ENCODE measurements around the gene NRP2.

Gene NRP2, protein sequence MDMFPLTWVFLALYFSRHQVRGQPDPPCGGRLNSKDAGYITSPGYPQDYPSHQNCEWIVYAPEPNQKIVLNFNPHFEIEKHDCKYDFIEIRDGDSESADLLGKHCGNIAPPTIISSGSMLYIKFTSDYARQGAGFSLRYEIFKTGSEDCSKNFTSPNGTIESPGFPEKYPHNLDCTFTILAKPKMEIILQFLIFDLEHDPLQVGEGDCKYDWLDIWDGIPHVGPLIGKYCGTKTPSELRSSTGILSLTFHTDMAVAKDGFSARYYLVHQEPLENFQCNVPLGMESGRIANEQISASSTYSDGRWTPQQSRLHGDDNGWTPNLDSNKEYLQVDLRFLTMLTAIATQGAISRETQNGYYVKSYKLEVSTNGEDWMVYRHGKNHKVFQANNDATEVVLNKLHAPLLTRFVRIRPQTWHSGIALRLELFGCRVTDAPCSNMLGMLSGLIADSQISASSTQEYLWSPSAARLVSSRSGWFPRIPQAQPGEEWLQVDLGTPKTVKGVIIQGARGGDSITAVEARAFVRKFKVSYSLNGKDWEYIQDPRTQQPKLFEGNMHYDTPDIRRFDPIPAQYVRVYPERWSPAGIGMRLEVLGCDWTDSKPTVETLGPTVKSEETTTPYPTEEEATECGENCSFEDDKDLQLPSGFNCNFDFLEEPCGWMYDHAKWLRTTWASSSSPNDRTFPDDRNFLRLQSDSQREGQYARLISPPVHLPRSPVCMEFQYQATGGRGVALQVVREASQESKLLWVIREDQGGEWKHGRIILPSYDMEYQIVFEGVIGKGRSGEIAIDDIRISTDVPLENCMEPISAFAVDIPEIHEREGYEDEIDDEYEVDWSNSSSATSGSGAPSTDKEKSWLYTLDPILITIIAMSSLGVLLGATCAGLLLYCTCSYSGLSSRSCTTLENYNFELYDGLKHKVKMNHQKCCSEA

GRCh38 chr2:205682239-205682970 lies at the start of gene NRP2:
Gene NRP2, plus strand, starts transcription at chr2:205682501. Its CDS starts 790 bp downstream, at chr2:205683291.
- no peak for DNase-seq (ENCODE audit: low read depth in 2 of 2)

GRCh38 chr2:205633994-205634393 lies 48.3 kb upstream of the NRP2 start:
- no peak for DNase-seq (ENCODE audit: low read depth in 2 of 2)

GRCh38 chr2:205636549-205637319 lies 45.6 kb upstream of the NRP2 start:
- DNase-seq (ENCODE audit: low read depth in 2 of 2): no peak

- DNase-seq (ENCODE audit: low read depth in 2 of 2): no peak
These were observed 45.0 kb upstream of the NRP2 start for GRCh38 chr2:205637320-205637602.

GRCh38 chr2:205637779-205638503 lies 44.4 kb upstream of the NRP2 start:
- DNase-seq (ENCODE audit: low read depth in 2 of 2): no peak

DNA sequence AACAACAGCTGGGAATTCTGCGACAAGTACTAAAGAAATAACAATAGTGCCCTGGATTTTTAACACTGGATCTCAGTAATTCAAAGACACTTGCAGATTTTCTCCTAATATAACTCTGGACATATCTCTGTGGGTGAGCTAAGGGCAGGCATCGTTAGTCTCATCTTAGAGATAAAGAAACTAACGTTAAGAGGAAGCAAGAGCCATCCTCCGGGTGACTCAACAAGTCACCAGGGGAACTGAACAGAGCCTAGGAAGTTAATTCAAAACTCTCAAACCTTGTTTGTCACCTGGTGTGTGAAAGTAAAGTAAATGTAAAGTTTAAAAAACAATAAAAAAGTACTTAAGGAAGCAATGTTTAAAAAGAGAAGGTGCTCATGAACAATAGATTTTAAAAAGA lies 41.6 kb upstream of the NRP2 start:
- DNase-seq (ENCODE audit: low read depth in 2 of 2): no peak

DNA sequence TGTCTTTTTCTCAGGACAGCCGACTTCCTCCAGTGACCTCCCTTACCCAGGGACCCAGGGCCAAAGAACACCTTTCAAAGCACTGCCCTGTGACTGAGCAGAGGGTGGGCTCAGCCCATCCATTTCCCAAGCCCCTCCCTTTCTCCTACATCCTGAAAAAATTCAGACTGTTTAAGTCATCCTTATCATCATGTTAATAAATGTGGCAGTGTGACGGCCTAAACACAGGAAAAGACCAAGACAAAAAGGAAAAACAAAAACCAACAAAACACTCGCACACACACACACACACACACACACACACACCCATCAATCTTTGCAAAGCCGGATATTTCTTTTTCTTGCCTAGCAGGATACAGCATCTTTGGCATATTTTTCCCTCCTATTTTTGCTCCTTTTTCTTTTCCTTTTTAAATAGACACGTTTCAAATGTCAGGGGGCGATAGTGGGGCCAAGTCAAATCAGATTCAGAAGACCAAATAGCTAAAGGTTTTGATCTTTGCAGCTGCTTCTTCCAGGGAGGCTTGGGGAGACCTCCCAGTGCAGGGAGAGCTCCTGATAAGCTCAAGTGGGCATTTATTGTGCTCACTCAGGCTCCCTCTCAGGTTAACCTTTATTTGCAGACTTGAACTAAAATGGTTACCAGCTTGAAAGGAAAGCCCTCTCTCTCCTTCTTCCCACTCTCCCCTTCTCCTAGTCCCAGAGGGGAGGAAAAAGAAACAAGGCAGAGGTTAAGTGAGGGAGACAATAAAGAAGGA lies 39.5 kb upstream of the NRP2 start:
- DNase-seq (ENCODE audit: low read depth in 2 of 2): no peak

DNA sequence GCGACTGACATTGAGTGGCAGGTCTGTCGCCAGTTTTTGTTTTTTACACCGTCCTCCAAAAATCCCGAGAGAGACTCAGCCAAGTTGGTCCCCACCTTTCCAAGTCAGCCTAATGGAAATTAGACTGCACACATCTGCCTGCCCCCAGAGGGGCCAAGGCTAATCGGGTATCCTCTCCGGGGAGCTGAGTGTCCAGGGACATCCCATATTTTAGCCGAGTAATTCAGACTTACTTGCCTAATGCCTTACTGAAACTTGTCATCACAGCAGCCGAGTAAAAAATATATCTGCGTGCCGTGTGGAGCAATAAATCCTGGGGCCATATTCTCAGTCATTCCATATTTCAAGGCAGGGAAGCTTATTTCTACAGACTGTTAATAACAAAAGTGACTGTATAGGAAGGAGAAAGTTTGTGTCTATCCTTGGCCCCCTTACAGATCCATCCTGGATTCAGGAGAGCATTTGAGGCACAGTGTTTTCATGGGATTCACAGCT lies 38.9 kb upstream of the NRP2 start:
- DNase-seq (ENCODE audit: low read depth in 2 of 2): no peak

DNA sequence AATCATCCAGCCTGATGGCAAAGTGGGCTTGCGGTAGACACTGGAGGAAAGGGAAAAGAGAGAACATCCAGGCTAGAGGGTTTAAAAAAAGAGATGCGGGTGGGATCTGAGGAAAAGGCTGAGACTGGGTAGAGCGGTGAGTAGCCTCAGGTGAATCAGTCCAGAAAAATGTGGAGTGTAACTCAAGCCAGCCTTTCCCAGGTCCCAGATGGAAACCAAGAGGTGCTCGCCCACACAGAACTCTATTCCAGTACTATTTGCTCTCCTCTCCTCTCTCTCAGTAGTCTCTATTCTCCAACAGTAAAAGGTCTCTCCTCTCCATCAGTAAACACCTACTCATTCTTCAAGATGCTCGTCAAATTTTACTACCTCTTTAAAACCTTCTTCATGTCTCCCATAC lies 38.3 kb upstream of the NRP2 start:
- no peak for DNase-seq (ENCODE audit: low read depth in 2 of 2)

DNA sequence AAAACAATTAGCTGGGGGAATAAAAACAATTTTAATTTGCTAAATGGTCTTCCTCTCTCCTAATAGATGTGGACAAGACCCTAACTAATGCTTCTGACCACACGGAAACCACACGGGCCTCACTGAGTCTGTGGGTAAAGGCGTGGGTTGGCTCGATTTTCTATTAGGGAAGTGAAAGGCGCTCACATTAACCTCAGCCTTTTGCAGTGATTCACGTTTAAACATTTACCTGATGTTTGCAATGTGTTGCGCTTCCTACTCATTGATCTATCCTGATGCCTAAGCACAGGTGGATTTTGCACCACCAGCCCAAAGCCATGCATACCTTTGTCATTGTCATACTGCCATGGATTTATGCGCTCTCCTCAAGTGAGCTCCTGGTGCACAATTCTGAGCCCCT lies 35.6 kb upstream of the NRP2 start:
- no peak for DNase-seq (ENCODE audit: low read depth in 2 of 2)

GRCh38 chr2:205650450-205650849 lies 31.9 kb upstream of the NRP2 start:
- no peak for DNase-seq (ENCODE audit: low read depth in 2 of 2)

DNA sequence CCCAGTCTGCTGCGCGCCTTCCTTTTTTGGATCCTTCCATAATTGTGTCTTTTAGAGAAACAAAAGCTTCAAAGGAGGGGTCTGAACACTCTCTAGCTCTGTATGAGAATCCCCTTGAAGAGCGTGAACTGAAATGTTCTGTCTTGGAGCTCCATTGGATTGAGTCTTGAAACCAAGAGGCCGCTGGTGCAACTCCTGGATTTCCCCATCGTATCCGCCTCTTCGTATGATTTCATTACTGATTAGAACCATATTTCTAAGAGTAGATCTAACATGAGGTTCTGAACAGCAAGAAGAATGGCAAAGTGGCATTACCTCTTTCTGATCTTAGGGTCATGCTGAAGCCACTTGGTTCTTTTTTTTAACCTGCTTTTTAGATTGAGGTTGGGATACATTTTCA lies 31.4 kb upstream of the NRP2 start:
- no peak for DNase-seq (ENCODE audit: low read depth in 2 of 2)

DNA sequence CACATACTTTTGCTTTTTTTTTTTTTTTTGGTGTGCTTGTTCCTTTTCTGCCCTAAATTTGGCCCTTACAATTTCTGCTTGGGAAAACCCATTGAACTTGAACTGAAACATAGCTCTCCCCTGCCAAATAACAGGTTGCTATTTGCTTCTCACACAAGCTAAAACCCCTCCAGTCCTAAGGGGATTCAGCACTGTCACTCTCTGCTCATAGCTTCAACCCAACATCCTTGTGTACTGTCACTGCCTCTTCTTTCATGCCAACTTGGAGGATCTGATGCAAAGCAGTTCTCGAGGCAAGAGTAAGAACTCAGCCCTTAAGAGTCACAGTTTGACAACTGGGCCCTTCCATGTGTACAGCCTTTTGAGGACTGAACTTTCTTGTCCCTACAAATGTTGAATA lies 30.6 kb upstream of the NRP2 start:
- no peak for DNase-seq (ENCODE audit: low read depth in 2 of 2)

DNA sequence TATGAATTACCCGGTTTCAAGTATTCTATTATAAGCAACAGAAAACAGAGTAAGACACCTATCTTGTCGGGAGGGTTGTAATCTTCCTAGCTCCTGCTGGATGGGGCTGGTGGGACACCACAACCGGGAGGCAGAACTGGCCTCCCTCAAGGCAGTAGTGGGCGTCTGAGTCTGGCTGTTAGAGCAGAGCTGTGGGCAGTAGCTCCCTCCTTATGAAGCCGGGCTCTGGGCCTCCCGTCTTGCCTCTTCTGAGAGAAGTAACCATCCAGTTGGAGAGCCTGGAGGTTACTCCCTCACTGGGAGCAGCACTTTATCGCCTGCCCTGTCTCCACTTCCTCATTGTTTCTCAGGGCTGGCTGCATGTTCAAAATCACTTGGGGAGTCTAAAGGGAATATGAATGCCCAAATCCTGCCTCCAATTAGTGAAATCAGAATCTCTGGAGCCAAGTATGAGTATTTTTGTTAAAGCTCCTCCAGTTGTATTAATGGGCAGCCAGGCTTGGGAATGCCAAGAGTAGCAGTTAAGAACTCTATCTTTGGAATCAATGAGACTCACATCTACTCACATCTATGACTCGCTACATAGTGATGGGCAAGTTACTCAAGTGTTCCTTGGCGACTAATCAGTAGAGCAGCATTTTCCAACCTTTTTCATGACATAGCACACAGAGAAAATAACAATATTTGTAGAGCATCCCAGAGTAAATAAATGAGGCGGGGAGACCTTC lies 27.3 kb upstream of the NRP2 start:
- DNase-seq (ENCODE audit: low read depth in 2 of 2): no peak

DNA sequence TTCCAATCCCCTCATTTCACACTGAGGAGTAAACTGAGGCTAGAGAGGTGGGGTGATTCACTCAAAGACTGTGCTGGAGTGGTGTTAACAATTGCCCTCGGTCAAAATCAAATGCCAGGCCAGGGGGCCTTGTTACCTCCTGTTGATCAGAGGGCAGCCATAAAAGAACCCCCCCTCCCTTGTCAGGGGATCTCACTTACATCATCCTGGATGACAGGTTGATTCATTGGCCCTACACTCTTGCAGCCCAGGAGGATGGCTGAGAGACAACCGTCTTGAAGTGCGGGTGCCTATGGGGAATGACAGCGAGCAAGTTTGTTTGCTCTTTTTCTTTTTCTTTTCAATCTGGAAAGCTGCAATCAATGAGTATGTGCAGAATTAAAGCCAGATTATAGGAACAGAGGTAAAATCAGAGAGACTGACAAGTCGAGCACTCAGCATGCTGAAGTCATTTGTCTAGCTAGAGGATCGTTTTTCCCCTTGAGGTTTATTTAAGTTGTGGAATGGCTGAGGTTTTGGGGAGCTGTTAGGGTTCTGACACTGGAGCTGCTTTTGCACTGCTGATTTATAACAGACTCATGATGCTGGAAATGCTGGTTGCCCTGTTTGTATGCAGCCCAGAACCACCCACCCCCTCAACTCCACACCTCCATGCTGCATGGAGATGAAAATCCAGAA lies 26.4 kb upstream of the NRP2 start:
- no peak for DNase-seq (ENCODE audit: low read depth in 2 of 2)

DNA sequence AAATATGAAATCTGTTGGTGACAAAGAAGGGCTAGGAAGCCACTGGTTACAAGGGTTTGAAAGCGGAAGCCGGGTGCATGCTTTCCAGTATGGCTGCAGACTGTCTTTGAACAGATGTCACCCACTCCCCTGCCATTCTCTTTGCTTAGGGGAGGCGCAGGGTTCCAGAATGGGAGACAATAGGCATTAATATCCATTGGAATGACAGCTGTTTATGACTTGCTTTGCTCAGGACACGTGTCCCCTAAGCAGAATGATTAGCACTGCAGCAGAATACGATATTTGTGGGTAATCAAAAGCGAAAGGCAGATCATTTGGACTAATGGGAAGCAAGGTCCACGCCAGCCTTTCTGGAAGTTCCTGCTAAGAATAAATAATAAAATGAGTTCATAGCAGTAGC lies 25.8 kb upstream of the NRP2 start:
- DNase-seq (ENCODE audit: low read depth in 2 of 2): no peak

DNA sequence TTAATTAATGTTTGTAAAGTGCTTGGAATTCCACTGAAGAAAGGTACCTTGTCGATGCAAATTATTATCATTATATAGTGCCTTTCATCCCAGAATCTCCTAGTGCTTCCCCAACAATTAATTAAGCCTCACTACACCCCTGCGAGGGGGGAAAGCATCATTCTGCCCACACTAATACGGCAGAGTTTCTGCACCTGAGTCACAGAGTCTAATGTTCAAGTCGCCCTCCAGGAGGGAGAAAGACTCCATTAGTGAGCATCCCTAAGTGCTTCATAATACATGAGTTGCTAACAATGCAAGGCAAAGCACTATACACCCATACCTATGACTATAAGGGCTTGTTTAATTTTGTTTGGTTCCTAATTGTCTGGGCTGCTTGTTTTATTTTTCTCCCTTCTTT lies 25.4 kb upstream of the NRP2 start:
- no peak for DNase-seq (ENCODE audit: low read depth in 2 of 2)

GRCh38 chr2:205657579-205657978 lies 24.7 kb upstream of the NRP2 start:
- no peak for DNase-seq (ENCODE audit: low read depth in 2 of 2)

- no peak for DNase-seq (ENCODE audit: low read depth in 2 of 2)
These were observed 24.2 kb upstream of the NRP2 start for GRCh38 chr2:205658068-205658467.
